ENCODE measurements around the gene MYO1F. TPM values are rescaled to one million over a fixed set of nuclear protein-coding genes. Genes with fewer than 3 reads are reported as not detected.

MYO1F gene
- total and polyA plus RNA-seq, 2 donors (not counting 1 experiment from before 2014, with no cell fraction given), result 76.3 to 126 TPM

- peak overlapping the region; percentile 89 for H3K4me2 ChIP-seq (replicated peaks; ENCODE audit: low read depth, low read length, poor library complexity, severe bottlenecking)
- H4K20me1 ChIP-seq (ENCODE audit: control insufficient read depth, insufficient read depth, low read length, poor library complexity, severe bottlenecking), result no peaks in the 10 kb centered on the region
- no peaks in the 10 kb centered on the region for H3K36me3 ChIP-seq (replicated peaks in 1 of 2; ENCODE audit: control extremely low read depth in 1 of 2, control insufficient read depth in 1 of 2, extremely low read depth in 1 of 2, insufficient read depth in 2 of 2, low read length in 1 of 2)
- peaks cover 0 to 31% (median 17%) of the 10 kb centered on the region in 4 experiments for H3K27me3 ChIP-seq (replicated peaks in 1 of 4; ENCODE audit: control extremely low read depth in 1 of 4, control insufficient read depth in 3 of 4, insufficient read depth in 4 of 4, low read length in 3 of 4)
- CTCF ChIA-PET, result interaction anchor here (0.7 to 1.7 kb wide), 4 partner anchors 12 to 180 kb away, joined by 3 to 10 read pairs (median 6); partner anchors contain the start of gene MARCHF2
- Mint-ChIP-seq H3K27ac (peak overlapping the region; percentile 4), H3K4me1 (peaks cover 15% of the 10 kb centered on the region), H3K9me3 (ENCODE audit: insufficient read depth) (peaks cover 8% of the 10 kb centered on the region), H3K4me3 (peak overlapping the region; percentile 85), H3K27me3 (peaks cover 33% of the 10 kb centered on the region)
- TF ChIP-seq CTCF (IDR thresholded peaks at IDR 0.05) (no peak), EZH2 (IDR thresholded peaks at IDR 0.05; ENCODE audit: borderline replicate concordance, insufficient read depth, low read depth, low read length, poor library complexity, severe bottlenecking) (no peak)
- H3K27ac ChIP-seq (ENCODE audit: low read length in 2 of 2), result no peak overlapping the region
- H3K79me2 ChIP-seq (ENCODE audit: control insufficient read depth, insufficient read depth, low read length), result no peaks in the 10 kb centered on the region
- H3K9ac ChIP-seq (ENCODE audit: low read length), result peak overlapping the region; percentile 59
- peaks cover 0 to 47% (median 9%) of the 10 kb centered on the region in 3 donors for H3K9me3 ChIP-seq (ENCODE audit: control extremely low read depth in 1 of 3, control insufficient read depth in 2 of 3, insufficient read depth in 1 of 3, low read length in 2 of 3)
- H3K4me1 ChIP-seq (ENCODE audit: control insufficient read depth in 2 of 2, insufficient read depth in 2 of 2, low read length in 2 of 2), result peaks cover 17% of the 10 kb centered on the region in 2 donors
- POLR2A ChIA-PET, result no interaction called here
- peak; percentile 79 for ATAC-seq (ENCODE audit: low read depth)
- H2AFZ ChIP-seq (ENCODE audit: insufficient read depth, low read depth, low read length, poor library complexity, severe bottlenecking), result peak overlapping the region; percentile 57
- intact Hi-C loops (cut with micrococcal nuclease), result no loop called here
- H3K4me3 ChIP-seq (ENCODE audit: control extremely low read depth in 1 of 5, extremely low read depth in 1 of 5, insufficient read depth in 1 of 5, low read depth in 2 of 5, low read length in 4 of 5), result peak overlapping the region in 4 of 5 experiments; percentile 19 to 58 (median 44)
- 6% methylated on average over 54 of the region's 55 CpGs for WGBS (ENCODE audit: insufficient coverage)
- peak; percentile 87 for DNase-seq
These were observed 15.2 kb upstream of the MYO1F start for GRCh38 chr19:8592231-8593009.

GRCh38 chr19:8589177-8589714 lies 12.0 kb upstream of the MYO1F start:
- no peak overlapping the region for H2AFZ ChIP-seq (ENCODE audit: insufficient read depth, low read depth, low read length, poor library complexity, severe bottlenecking)
- ChIA-PET CTCF (interaction anchor here (1.0 to 2.0 kb wide), 3 partner anchors 8 to 30 kb away, joined by 3 to 9 read pairs (median 5); no protein-coding TSS in a partner anchor), POLR2A (no interaction called here)
- no peak overlapping the region for H3K9ac ChIP-seq (ENCODE audit: low read length)
- H3K9me3 Mint-ChIP-seq (ENCODE audit: insufficient read depth), result peaks cover 8% of the 10 kb centered on the region
- H3K4me2 ChIP-seq (replicated peaks; ENCODE audit: low read depth, low read length, poor library complexity, severe bottlenecking), result no peak overlapping the region
- no peaks in the 10 kb centered on the region for H4K20me1 ChIP-seq (ENCODE audit: control insufficient read depth, insufficient read depth, low read length, poor library complexity, severe bottlenecking)
- H3K4me1 Mint-ChIP-seq, result peaks cover 15% of the 10 kb centered on the region
- H3K9me3 ChIP-seq (ENCODE audit: control extremely low read depth in 1 of 3, control insufficient read depth in 2 of 3, insufficient read depth in 1 of 3, low read length in 2 of 3), result peaks cover 0 to 20% (median 8%) of the 10 kb centered on the region in 3 donors
- TF ChIP-seq EZH2 (IDR thresholded peaks at IDR 0.05; ENCODE audit: borderline replicate concordance, insufficient read depth, low read depth, low read length, poor library complexity, severe bottlenecking), result no peak
- no peak for TF ChIP-seq CTCF (IDR thresholded peaks at IDR 0.05)
- H3K27ac Mint-ChIP-seq, result no peak overlapping the region
- peaks cover 21% of the 10 kb centered on the region for H3K27me3 Mint-ChIP-seq
- WGBS (ENCODE audit: insufficient coverage), result 96% methylated on average over 29 of the region's 32 CpGs
- H3K4me3 Mint-ChIP-seq, result no peak overlapping the region
- no peaks in the 10 kb centered on the region for H3K79me2 ChIP-seq (ENCODE audit: control insufficient read depth, insufficient read depth, low read length)
- H3K36me3 ChIP-seq (replicated peaks in 1 of 2; ENCODE audit: control extremely low read depth in 1 of 2, control insufficient read depth in 1 of 2, extremely low read depth in 1 of 2, insufficient read depth in 2 of 2, low read length in 1 of 2), result no peaks in the 10 kb centered on the region
- H3K27me3 ChIP-seq (replicated peaks in 1 of 4; ENCODE audit: control extremely low read depth in 1 of 4, control insufficient read depth in 3 of 4, insufficient read depth in 4 of 4, low read length in 3 of 4), result peaks cover 0 to 27% (median 15%) of the 10 kb centered on the region in 4 experiments
- no peak for DNase-seq
- intact Hi-C loops (cut with micrococcal nuclease), result no loop called here
- no peak overlapping the region for H3K27ac ChIP-seq (ENCODE audit: low read length in 2 of 2)
- no peak overlapping the region for H3K4me3 ChIP-seq (ENCODE audit: control extremely low read depth in 1 of 5, extremely low read depth in 1 of 5, insufficient read depth in 1 of 5, low read depth in 2 of 5, low read length in 4 of 5)
- no peak for ATAC-seq (ENCODE audit: low read depth)
- peaks cover 17% of the 10 kb centered on the region in 2 donors for H3K4me1 ChIP-seq (ENCODE audit: control insufficient read depth in 2 of 2, insufficient read depth in 2 of 2, low read length in 2 of 2)

Data from B cell (primary cell).